OCI-LY1 (cell line): ENCODE data around the gene IL11.

Experiments
- H2AFZ ChIP-seq: fragments of 200-600 bp; sonication (generic), shearing (Covaris generic); 2 replicates; pipeline ENCODE4 v1.6.0; 2014; ENCODE audit warnings: antibody characterized with exemption, mild to moderate bottlenecking, low read length
- H3F3A ChIP-seq: fragments of 200-600 bp; sonication (generic), shearing (Covaris generic); 2 replicates; pipeline ENCODE4 v1.6.0; 2014; ENCODE audit warnings: mild to moderate bottlenecking, antibody characterized with exemption, low read length, moderate library complexity; ENCODE audit not compliant: insufficient read depth
- H3K27ac ChIP-seq: fragments of 200-600 bp; sonication (generic); 2 replicates; pipeline ENCODE4 v1.5.1; 2014; ENCODE audit warnings: low read length, mixed run types, mild to moderate bottlenecking, low read depth; ENCODE audit not compliant: poor library complexity, severe bottlenecking
- H3K27me3 ChIP-seq: fragments of 200-600 bp; sonication (generic); 2 replicates; pipeline ENCODE4 v1.6.0; 2014; ENCODE audit warnings: antibody characterized with exemption, mild to moderate bottlenecking, low read length, moderate library complexity; ENCODE audit not compliant: insufficient read depth
- H3K36me3 ChIP-seq: fragments of 200-600 bp; sonication (generic); 2 replicates; pipeline ENCODE4 v1.6.1; 2014; ENCODE audit warnings: mild to moderate bottlenecking, antibody characterized with exemption, low read length, moderate library complexity, mixed read lengths; ENCODE audit not compliant: insufficient read depth
- H3K4me1 ChIP-seq: fragments of 200-600 bp; sonication (generic); 2 replicates; pipeline ENCODE4 v1.5.1; 2014; ENCODE audit warnings: mild to moderate bottlenecking, low read length, moderate library complexity; ENCODE audit not compliant: insufficient read depth, severe bottlenecking
- H3K4me2 ChIP-seq: fragments of 200-600 bp; sonication (generic), shearing (Covaris generic); 2 replicates; pipeline ENCODE4 v1.6.1; 2014; ENCODE audit warnings: low read length
- H3K4me3 ChIP-seq: fragments of 200-600 bp; sonication (generic); 2 replicates; pipeline ENCODE4 v1.5.1; 2014; ENCODE audit warnings: low read length, low read depth, mild to moderate bottlenecking, mixed read lengths; ENCODE audit not compliant: poor library complexity, severe bottlenecking
- H3K79me2 ChIP-seq: fragments of 200-600 bp; shearing (Covaris generic); 2 replicates; pipeline ENCODE4 v1.6.1; 2016; ENCODE audit warnings: mixed run types, low read length, mixed read lengths; ENCODE audit not compliant: insufficient read depth
- H3K9ac ChIP-seq: fragments of 200-600 bp; sonication (generic), shearing (Covaris generic); 2 replicates; pipeline ENCODE4 v1.6.1; 2014; ENCODE audit warnings: mild to moderate bottlenecking, low read length, mixed read lengths
- H3K9me2 ChIP-seq: fragments of 200-600 bp; sonication (generic), shearing (Covaris generic); 2 replicates; pipeline ENCODE4 v1.6.1; 2014; ENCODE audit warnings: low read depth, mild to moderate bottlenecking, low read length, mixed read lengths
- H3K9me3 ChIP-seq: fragments of 200-600 bp; shearing (Covaris generic); 2 replicates; pipeline ENCODE4 v1.6.1; 2014; ENCODE audit warnings: low read length, mixed read lengths
- H4K20me1 ChIP-seq: fragments of 200-600 bp; sonication (generic), shearing (Covaris generic); 2 replicates; pipeline ENCODE4 v1.6.0; 2016; ENCODE audit warnings: mild to moderate bottlenecking, low read length; ENCODE audit not compliant: insufficient read depth
- CTCF ChIP-seq: fragments of 200-600 bp; sonication (generic), shearing (Covaris generic); IDR thresholded peaks from 2 replicates; pipeline ENCODE4 v1.5.1; 2017; ENCODE audit warnings: mild to moderate bottlenecking, antibody characterized with exemption, low read length, moderate library complexity, mixed read lengths
- EZH2 ChIP-seq: fragments of 200-600 bp; sonication (generic), shearing (Covaris generic); IDR thresholded peaks from 2 replicates; pipeline ENCODE4 v1.8.0; 2017; ENCODE audit warnings: borderline replicate concordance, mixed run types, mild to moderate bottlenecking, antibody characterized with exemption, low read length, moderate library complexity, mixed read lengths

IL11 gene

GRCh38 chr19:55373993-55374757, 3.9 kb upstream of the IL11 start:
- TF ChIP-seq CTCF (no peak), EZH2 (no peak)
- H3K79me2 ChIP-seq: no peaks in the 10 kb centered on the region
- no peaks in the 10 kb centered on the region for H3F3A ChIP-seq
- no peaks in the 10 kb centered on the region for H3K9me3 ChIP-seq
- H3K4me2 ChIP-seq: no peak overlapping the region
- peaks cover 4% of the 10 kb centered on the region for H3K4me1 ChIP-seq
- H3K4me3 ChIP-seq: no peak overlapping the region
- H2AFZ ChIP-seq: no peak overlapping the region
- H3K9ac ChIP-seq: no peak overlapping the region
- no peaks in the 10 kb centered on the region for H4K20me1 ChIP-seq
- no peak overlapping the region for H3K27ac ChIP-seq
- H3K27me3 ChIP-seq: peaks cover 18% of the 10 kb centered on the region; the same call in 1 of the 2 replicates
- H3K36me3 ChIP-seq: no peaks in the 10 kb centered on the region
- no peaks in the 10 kb centered on the region for H3K9me2 ChIP-seq

- peaks cover 4% of the 10 kb centered on the region for H3K4me1 ChIP-seq
These were observed 3.2 kb upstream of the IL11 start for GRCh38 chr19:55373306-55373992.

More at GRCh38 chr19:55373306-55373992, 3.2 kb upstream of the IL11 start:
- Histone ChIP-seq H3K27ac (no peak overlapping the region), H3F3A (no peaks in the 10 kb centered on the region), H3K9me2 (no peaks in the 10 kb centered on the region), H2AFZ (no peak overlapping the region), H3K4me2 (no peak overlapping the region), H3K36me3 (no peaks in the 10 kb centered on the region), H3K79me2 (no peaks in the 10 kb centered on the region), H3K4me3 (no peak overlapping the region), H3K9ac (no peak overlapping the region), H3K9me3 (no peaks in the 10 kb centered on the region), H3K27me3 (peaks cover 18% of the 10 kb centered on the region; the same call in 1 of the 2 replicates), H4K20me1 (no peaks in the 10 kb centered on the region)
- no peak for TF ChIP-seq EZH2
- no peak for TF ChIP-seq CTCF
